ENCODE results near the gene CACNB3.
A peak's percentile ranks its signal among the peaks of the same experiment; 100 is the strongest.

The CACNB3 gene

GRCh38 chr12:48788854-48789775, 29.2 kb upstream of the CACNB3 start, which contains the start of gene ADCY6:
ADCY6 (minus strand) TSS chr12:48789089; CDS start chr12:48783434, 5,655 bp downstream.
- DNase-seq (ENCODE audit: low read depth, low spot score), result no peak

- DNase-seq (ENCODE audit: low read depth, low spot score), result no peak
Observed at GRCh38 chr12:48789858-48790326, 28.4 kb upstream of the CACNB3 start.

DNA sequence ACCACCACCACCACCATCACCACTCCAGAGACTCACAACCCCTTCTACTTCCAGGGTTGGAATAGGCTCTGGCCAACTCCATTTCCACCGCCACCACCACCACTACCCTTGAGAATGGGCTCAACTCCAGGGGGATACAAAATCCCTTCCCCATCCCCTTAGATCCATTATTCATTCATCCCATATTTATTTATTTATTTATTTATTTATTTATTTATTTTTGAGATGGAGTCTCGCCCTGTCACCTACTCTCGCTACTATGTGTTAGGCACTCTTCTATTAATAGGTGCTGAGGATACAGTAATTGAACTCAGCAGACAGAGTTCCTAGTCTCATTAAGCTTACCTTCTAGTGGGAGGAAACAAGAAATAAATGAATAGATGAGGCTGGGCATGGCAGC, 24.6 kb upstream of the CACNB3 start:
- no peak for DNase-seq (ENCODE audit: low read depth, low spot score)

- no peak for DNase-seq (ENCODE audit: low read depth, low spot score)
Observed at GRCh38 chr12:48794870-48795269, 23.4 kb upstream of the CACNB3 start.

GRCh38 chr12:48795550-48796455, 22.5 kb upstream of the CACNB3 start:
- no peak for DNase-seq (ENCODE audit: low read depth, low spot score)

DNA sequence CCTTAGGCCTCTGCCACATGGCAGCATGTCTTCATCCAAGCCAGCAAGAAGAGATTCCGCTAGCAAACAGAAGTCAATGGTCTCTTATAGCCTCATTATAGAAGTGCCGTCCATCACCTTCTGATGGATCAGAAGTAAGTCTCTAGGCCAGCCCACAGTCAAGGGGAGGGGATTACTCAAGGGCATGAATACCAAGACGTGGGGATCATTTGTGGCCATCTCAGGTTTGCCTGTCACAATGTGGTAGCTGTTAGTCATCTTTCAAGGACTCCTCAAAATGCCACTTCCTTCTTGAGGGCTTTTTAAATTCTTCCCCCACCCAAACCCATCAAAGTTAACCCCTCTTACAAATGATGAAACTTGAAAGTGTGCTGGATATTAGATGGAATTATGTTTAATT, 21.3 kb upstream of the CACNB3 start:
- no peak for DNase-seq (ENCODE audit: low read depth, low spot score)

GRCh38 chr12:48800457-48800856, 17.8 kb upstream of the CACNB3 start:
- no peak for DNase-seq (ENCODE audit: low read depth, low spot score)

- DNase-seq (ENCODE audit: low read depth, low spot score), result no peak
Observed at GRCh38 chr12:48800971-48801370, 17.3 kb upstream of the CACNB3 start.

GRCh38 chr12:48803675-48804074, 14.6 kb upstream of the CACNB3 start:
- no peak for DNase-seq (ENCODE audit: low read depth, low spot score)

DNA sequence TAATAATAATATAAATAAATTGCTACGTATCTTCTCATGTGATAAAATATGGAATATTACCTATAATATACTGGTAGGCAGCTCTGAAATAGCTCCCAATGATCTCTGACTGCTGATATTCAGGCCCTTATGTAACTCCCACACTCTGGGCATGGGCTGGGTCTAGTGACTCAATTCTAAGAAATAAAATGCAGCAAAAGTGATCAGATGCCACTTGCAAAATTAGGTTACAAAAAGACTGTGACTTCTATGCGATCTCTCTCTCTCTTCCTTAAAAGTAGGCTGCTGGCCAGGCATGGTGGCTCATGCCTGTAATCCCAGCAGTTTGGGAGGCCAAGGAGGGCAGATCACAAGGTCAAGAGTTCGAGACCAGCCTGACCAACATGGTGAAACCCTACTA, 10.3 kb upstream of the CACNB3 start:
- no peak for DNase-seq (ENCODE audit: low read depth, low spot score)

DNA sequence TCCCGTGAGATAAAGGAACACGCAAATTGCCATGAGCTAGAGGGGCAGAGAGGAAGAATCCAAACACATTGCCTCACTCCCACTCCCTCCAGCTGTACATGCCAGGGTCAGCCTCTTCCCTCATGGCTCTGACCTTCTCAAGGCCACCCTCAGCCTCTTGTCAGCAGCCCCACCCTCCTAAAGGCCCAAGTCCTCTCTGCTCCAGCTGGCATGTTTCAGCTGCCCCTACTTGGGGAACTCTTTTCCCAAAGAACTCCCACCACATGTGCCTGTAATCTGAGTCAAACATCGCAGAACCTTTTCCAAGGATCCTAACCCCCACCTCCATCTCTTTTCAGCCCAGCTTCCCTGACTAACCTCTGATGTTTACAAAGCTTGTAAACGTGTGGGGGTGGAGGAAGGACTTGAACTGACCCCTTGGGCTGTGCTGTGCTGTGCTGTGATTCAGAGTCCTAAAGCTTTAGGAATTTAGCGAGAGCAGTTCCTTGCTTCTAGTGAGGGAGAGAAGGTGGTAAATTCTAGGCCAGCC, 7.3 kb upstream of the CACNB3 start:
- DNase-seq (ENCODE audit: low read depth, low spot score), result no peak

DNA sequence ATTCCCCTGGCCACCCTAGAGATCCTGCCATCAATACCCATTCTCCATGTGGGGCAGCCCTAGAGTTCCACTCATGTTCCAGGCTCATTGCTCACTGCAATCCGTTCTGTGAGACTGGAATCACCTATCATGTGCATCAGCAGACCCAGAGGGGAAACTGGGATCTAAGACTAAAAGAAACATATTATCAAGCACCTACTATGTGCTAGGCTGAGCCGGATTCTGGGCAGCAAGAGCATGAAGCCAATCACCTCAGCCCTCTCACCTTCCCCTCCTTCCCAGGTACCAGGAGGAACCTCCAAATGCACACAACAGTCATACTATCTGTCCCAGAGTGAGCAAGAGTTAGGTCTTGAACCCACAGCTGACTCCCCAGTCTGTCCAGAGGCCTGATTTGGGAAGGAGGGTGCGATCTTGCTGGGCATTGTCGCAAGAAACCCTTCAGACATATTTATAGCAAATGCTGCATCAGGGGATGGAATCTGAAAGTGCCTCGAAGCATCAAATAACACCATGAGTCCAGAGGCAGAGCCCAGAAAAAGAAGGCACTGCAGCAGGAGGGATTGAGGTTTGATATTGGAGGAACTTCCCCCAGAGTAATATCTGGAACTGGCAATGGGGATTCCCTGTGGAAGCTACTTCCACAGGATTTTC, 6.7 kb upstream of the CACNB3 start:
- DNase-seq (ENCODE audit: low read depth, low spot score), result no peak

GRCh38 chr12:48812389-48812788, 5.9 kb upstream of the CACNB3 start:
- DNase-seq (ENCODE audit: low read depth, low spot score), result no peak

- DNase-seq (ENCODE audit: low read depth, low spot score), result no peak
Observed at GRCh38 chr12:48813465-48814261, 4.6 kb upstream of the CACNB3 start.

GRCh38 chr12:48814262-48815125, 3.8 kb upstream of the CACNB3 start:
- DNase-seq (ENCODE audit: low read depth, low spot score), result no peak

GRCh38 chr12:48815126-48816110, 2.9 kb upstream of the CACNB3 start:
- peak; percentile 63 for DNase-seq (ENCODE audit: low read depth, low spot score)

GRCh38 chr12:48816143-48816854, 2.0 kb upstream of the CACNB3 start:
- no peak for DNase-seq (ENCODE audit: low read depth, low spot score)

All from brain pericyte (primary cell).